SK-N-SH treated with all-trans-retinoic acid at 6 μM for 48 hours (cell line): Measurements from ENCODE around the gene SIPA1L2.

Experiments
- PATZ1 ChIP-seq: fragments of 250-450 bp; sonication (Bioruptor Pico); IDR thresholded peaks from 2 replicates; pipeline ENCODE4 v1.8.0; 2020; ENCODE audit warnings: mild to moderate bottlenecking, moderate library complexity, borderline replicate concordance
- TOX ChIP-seq: fragments of 250-450 bp; sonication (Bioruptor Pico); IDR thresholded peaks from 2 replicates; pipeline ENCODE4 v1.8.0; 2021; ENCODE audit warnings: mild to moderate bottlenecking, moderate library complexity, borderline replicate concordance
- ZFP3 ChIP-seq: fragments of 250-450 bp; sonication (Bioruptor Pico); IDR thresholded peaks from 2 replicates; pipeline ENCODE4 v1.5.0; 2020; ENCODE audit warnings: mild to moderate bottlenecking, moderate library complexity
- ZNF70 ChIP-seq: fragments of 450-650 bp; formaldehyde crosslinking; IDR thresholded peaks from 2 replicates; pipeline ENCODE4 v1.5.0; 2020; ENCODE audit warnings: mild to moderate bottlenecking, moderate library complexity
- TF ChIP-seq, protein P1 (sequence below): fragments of 250-450 bp; sonication (Bioruptor Pico); IDR thresholded peaks from 2 replicates; pipeline ENCODE4 v1.5.1; 2021; ENCODE audit warnings: mild to moderate bottlenecking, moderate library complexity

GRCh38 chr1:232667094-232667777 lies 37.3 kb upstream of the SIPA1L2 start:
- TF ChIP-seq ZFP3 (no peak), PATZ1 (CRISPR knock-in tag) (no peak), ZNF70 (CRISPR knock-in tag) (no peak), TOX (CRISPR knock-in tag) (no peak)
- TF ChIP-seq, protein P1, sequence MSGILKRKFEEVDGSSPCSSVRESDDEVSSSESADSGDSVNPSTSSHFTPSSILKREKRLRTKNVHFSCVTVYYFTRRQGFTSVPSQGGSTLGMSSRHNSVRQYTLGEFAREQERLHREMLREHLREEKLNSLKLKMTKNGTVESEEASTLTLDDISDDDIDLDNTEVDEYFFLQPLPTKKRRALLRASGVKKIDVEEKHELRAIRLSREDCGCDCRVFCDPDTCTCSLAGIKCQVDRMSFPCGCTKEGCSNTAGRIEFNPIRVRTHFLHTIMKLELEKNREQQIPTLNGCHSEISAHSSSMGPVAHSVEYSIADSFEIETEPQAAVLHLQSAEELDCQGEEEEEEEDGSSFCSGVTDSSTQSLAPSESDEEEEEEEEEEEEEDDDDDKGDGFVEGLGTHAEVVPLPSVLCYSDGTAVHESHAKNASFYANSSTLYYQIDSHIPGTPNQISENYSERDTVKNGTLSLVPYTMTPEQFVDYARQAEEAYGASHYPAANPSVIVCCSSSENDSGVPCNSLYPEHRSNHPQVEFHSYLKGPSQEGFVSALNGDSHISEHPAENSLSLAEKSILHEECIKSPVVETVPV (CRISPR knock-in tag) = no peak
